Ecto neural progenitor cell (in vitro differentiated cells): ENCODE measurements around the gene BNIP3.
"Not testable (repeated sequence)": the region's sequence is repeated elsewhere in the genome, so short reads cannot be mapped to it uniquely, and the experiment has no call there.

ENCODE experiments used
- DNase-seq: peaks from one replicate; pipeline ENCODE4 v3.0.0-alpha.2; 2018; ENCODE audit warnings: low spot score

The BNIP3 gene

GRCh38 chr10:131929122-131929845, 52.4 kb downstream of the BNIP3 start:
- no peak for DNase-seq

- no peak for DNase-seq
Observed at GRCh38 chr10:131928248-131929095, 53.3 kb downstream of the BNIP3 start.

GRCh38 chr10:131926743-131927595, 54.8 kb downstream of the BNIP3 start:
- DNase-seq = no peak

- DNase-seq = no peak
Observed at GRCh38 chr10:131926253-131926652, 55.5 kb downstream of the BNIP3 start.

GRCh38 chr10:131925716-131926115, 56.0 kb downstream of the BNIP3 start:
- no peak for DNase-seq

- no peak for DNase-seq
Observed at GRCh38 chr10:131925011-131925649, 56.6 kb downstream of the BNIP3 start.

DNA sequence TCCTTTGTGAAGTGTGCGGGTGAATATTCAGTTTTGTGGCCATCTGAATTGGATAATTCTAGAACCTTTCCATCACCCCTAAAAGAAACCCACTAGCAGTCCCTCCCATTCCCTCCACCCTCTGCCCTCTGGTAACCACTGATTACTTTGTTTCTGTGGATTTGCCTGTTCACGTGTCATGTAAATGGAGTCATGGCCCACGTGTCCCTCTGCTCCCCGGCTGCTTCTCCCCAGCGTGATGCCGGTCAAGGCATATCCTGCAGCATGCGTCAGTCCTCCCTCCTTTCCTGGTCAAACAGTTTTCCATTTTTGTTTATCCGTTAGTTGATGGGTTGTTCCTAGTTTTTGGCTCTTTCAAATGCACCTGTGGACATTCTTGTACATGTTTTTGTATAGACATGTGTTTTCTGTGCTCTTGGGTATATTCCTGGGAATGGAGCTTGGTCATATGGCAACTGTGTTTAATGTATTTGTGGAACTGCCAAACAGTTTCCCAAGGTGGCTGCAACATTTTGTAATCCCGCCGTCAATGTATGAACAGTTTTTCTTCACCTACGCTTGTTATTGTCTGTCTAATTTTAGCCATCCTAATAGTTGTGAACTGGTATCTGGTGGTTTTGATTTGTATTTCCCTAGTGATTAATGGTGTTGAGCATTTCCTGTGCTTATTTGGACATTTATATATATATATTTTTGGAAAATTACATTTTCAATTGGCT, 58.5 kb downstream of the BNIP3 start:
- DNase-seq = no peak

DNA sequence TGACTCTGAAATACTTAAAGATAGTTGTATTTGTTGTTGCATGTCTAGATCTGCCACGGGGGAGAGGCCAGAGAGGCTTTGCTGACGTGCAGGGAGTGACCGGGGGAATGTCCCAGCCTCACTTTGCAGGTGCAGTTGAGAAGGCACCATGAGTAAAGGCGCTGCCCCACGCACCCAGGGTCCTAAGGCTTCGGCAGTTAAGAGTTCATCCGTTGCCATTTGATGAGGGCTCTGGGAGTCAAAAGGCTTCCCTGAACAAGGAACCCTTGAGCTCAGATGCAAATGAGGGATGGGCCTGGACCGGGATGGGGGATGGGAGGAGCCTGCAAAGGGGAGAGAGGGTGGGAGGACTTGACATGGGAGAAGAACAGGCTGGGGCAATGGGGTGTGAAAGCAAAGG, 60.5 kb downstream of the BNIP3 start:
- DNase-seq = no peak

DNA sequence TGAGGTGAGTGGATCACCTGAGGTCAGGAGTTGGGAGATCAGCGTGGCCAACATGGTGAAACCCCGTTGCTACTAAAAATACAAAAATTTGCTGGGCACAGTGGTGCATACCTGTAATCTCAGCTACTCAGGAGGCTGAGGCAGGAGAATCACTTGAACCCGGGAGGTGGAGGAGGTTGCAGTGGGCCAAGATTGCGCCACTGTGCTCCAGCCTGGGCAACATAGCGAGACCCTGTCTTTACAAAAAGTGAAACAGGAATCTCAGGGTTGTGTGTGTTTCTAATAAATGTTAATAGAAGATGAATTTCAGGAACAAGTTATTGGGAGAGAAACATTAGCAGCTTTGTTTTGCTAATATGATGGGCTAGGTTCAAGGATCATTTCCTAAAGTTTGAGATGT, 61.0 kb downstream of the BNIP3 start:
- no peak for DNase-seq

- no peak for DNase-seq
Observed at GRCh38 chr10:131920151-131920550, 61.6 kb downstream of the BNIP3 start.

GRCh38 chr10:131919461-131919860, 62.3 kb downstream of the BNIP3 start:
- DNase-seq = not testable (repeated sequence)
